IMR-90 (cell line): ENCODE data around the gene ANO1. TPM values are rescaled to one million over a fixed set of nuclear protein-coding genes. Genes with fewer than 3 reads are reported as not detected.

Source experiments
- CEBPB ChIP-seq: IDR thresholded peaks from 2 replicates; pipeline ENCODE4 v1.6.1; 2012; ENCODE audit warnings: low read depth, low read length, improper control_type of control experiment
- MAZ ChIP-seq: IDR thresholded peaks from 2 replicates; pipeline ENCODE4 v1.6.1; 2012; ENCODE audit warnings: low read depth, mild to moderate bottlenecking, low read length, improper control_type of control experiment, moderate library complexity, borderline replicate concordance
- RAD21 ChIP-seq: IDR thresholded peaks from 2 replicates; pipeline ENCODE4 v1.6.1; 2012; ENCODE audit warnings: low read length, improper control_type of control experiment
- RCOR1 ChIP-seq: IDR thresholded peaks from 2 replicates; pipeline ENCODE4 v1.6.1; 2012; ENCODE audit warnings: mild to moderate bottlenecking, low read length, improper control_type of control experiment; ENCODE audit not compliant: insufficient replicate concordance
- polyA plus RNA-seq, 3 experiments: library from polyadenylated mRNA; depleted of rRNA; stranded (reverse); fragments of >200 nt; gene quantifications; 2 replicates each; pipeline ENCODE4 v1.2.3, GENCODE V29; 2012; ENCODE audit warnings: low replicate concordance in 1 of 3
- total RNA-seq: library from RNA; depleted of rRNA; stranded (reverse); fragments of >200 nt; gene quantifications from 2 replicates; pipeline ENCODE4 v1.2.3, GENCODE V29; 2012

ANO1 gene
- total and polyA plus RNA-seq, 2 of the 4 experiments (the other 2 are of a cell fraction): 4.1 to 10.7 TPM

DNA sequence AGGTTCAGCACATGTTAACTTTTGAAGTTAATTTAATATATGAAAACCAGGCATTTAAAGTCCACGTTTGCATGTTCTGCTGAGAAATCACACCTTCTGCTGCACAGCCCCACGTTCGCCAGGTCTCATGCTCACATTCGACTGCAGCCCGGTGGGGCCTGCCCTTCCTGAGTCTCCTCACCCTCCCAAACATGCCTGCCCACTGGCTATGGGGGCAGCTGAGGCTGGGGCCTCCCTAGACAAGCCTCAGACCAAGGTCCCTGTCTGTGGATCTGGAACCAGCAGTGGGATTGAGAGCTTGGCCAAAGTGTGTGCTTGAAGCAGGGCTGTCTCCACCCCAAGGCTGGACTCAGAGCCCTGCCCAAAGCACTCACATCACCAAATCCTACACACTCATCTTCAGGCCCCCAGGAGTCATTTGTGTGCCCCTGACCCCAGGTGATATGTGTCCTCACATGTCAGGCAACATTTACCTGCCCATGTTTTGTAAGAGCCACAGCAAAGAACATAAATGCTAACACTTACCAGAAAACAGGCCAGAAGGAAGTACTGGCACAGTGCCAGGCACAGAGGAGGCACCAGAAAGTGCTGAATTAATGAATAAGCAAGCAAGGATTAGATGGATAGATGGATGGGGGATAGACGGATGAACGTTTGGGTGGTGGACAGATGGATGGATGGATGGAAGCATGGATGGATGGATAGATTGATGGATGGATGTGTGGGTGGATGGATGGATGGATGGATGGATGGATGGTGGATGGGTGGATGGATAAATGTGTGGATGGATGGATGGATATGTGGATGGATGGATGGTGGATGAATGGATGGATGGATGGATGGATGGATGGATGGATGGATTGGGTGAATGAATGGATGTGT is 115.5 kb downstream of the ANO1 start (continued):
- TF ChIP-seq RCOR1: no peak
- TF ChIP-seq CEBPB: no peak
- TF ChIP-seq MAZ: no peak
- no peak for TF ChIP-seq RAD21
